ENCODE data around the gene MYO6.
"Not testable (repeated sequence)": the region's sequence is repeated elsewhere in the genome, so short reads cannot be mapped to it uniquely, and the experiment has no call there.

MYO6 gene

DNA sequence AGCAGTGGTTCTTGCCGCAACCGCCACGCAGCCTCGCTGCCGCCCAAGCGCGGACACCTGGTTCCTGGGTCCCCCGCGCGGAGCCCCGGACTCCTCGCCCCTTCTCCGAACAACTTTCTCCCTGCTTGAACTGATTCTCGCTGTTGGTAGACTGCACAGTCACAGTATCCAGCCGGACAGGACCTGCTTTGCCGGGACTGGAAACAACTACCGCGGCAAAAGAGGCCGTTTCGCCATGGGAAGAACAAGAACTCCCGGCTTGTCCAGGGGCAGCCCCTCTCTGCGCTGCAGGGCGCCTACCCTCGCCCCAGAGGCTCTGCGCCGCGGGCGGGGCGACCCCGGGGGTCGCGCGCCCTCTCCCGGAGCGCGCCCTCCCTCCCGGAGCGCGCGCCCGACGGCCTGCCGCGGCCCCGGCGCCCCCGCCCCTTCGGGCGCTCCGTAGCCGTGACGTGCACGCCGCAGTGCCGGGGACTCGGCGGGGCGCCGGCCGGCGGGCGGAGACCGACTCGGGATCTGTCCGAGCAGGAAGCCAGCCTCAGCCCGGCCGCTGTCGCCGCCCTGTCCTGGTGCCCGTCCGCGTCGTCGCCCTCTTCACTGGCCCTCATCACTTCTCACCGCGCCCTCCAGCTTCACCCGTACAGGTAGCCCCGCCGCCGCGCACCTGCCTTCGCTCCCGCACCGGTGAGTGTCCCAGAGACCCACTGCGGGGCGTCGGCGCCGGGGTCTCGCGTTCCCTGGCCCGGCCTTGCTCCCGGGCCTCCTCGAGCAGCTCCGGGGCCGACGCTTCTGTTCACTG is at the start of gene MYO6:
Gene MYO6, plus strand, starts transcription at position 497 of the 796 bp plus-strand sequence. CDS start 68,309 bp downstream, outside the sequence.
- ChIA-PET POLR2A (interaction anchor here (0.5 kb wide), 1 partner anchor 8 kb away, joined by 3 read pairs; no protein-coding TSS in a partner anchor), CTCF (no interaction called here)
- no peak for DNase-seq (ENCODE audit: low read depth, low spot score)
- H3K4me3 ChIP-seq (ENCODE audit: low read depth, low read length) = peak within 1 kb of the TSS; percentile 95
- TF ChIP-seq, protein P1, sequence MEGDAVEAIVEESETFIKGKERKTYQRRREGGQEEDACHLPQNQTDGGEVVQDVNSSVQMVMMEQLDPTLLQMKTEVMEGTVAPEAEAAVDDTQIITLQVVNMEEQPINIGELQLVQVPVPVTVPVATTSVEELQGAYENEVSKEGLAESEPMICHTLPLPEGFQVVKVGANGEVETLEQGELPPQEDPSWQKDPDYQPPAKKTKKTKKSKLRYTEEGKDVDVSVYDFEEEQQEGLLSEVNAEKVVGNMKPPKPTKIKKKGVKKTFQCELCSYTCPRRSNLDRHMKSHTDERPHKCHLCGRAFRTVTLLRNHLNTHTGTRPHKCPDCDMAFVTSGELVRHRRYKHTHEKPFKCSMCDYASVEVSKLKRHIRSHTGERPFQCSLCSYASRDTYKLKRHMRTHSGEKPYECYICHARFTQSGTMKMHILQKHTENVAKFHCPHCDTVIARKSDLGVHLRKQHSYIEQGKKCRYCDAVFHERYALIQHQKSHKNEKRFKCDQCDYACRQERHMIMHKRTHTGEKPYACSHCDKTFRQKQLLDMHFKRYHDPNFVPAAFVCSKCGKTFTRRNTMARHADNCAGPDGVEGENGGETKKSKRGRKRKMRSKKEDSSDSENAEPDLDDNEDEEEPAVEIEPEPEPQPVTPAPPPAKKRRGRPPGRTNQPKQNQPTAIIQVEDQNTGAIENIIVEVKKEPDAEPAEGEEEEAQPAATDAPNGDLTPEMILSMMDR (IDR thresholded peaks at IDR 0.05; ENCODE audit: insufficient read depth, low read length, missing control alignments) = no peak

DNA sequence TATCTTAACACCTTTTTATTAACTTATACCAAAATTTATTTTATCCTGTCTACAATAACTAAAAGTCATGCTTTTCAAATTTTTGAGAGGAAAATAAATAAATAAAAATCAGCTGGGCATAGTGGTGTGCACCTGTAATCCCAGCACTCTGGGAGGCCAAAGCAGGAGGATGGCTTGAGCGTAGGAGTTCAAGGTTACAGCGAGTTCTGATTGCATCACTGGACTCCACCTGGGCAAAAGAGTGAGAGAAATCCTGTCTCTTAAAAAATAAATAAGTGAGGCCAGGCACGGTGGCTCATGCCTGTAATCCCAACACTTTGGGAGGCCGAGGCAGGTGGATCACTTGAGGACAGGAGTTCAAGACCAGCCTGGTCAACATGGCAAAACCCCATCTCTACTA is 40.7 kb upstream of the MYO6 start:
- POLR2A ChIA-PET; H3K4me3 ChIP-seq (ENCODE audit: low read depth, low read length); DNase-seq (ENCODE audit: low read depth, low spot score): not testable (repeated sequence)
- CTCF ChIA-PET = interaction anchor here (1.4 kb wide), 1 partner anchor 12 kb away, joined by 3 read pairs; no protein-coding TSS in a partner anchor

DNA sequence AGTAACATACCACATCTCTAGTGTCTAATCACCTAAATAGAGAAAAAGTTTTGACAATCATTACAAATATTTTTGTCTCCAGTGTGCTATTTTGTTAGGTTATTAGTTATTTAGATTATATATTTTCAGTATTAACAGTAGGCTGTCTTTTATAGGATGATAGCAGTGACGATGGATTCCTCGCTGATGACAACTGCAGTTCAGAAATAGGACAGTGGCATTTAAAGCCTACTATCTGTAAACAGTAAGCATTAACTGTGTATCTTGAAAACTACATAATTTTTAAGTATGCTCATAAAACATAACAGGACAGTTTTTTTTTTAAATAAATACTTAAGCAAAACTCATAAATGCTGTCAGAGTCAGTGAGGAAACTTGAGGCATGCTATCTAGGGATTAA is 37.9 kb upstream of the MYO6 start:
- ChIA-PET CTCF (interaction anchor here (2.5 kb wide), 1 partner anchor 11 kb away, joined by 6 read pairs; no protein-coding TSS in a partner anchor), POLR2A (no interaction called here)
- no peak for DNase-seq (ENCODE audit: low read depth, low spot score)
- TF ChIP-seq, protein P1 (IDR thresholded peaks at IDR 0.05; ENCODE audit: insufficient read depth, low read length, missing control alignments) = no peak
- H3K4me3 ChIP-seq (ENCODE audit: low read depth, low read length) = no peak overlapping the region

DNA sequence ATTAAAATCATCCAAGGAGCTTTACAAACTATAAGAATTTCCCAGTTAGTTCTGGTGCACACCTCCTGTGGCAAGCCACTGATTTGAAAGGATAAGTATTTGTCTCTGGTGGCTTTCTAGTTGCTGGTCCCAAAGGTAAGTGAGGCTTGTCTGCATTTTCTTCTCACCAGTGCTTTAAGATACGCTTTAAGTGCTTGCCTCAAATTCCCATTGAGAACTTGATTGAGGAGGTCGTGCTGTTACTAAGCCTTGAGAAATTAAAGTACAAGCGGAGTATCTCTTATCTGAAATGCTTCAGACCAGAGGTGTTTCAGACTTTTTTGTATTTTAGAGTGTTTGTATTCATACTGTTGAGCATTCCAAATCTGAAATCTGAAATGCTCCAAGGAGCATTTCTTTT is 29.9 kb upstream of the MYO6 start:
- no peak for DNase-seq (ENCODE audit: low read depth, low spot score)
- no peak overlapping the region for H3K4me3 ChIP-seq (ENCODE audit: low read depth, low read length)
- ChIA-PET POLR2A (no interaction called here), CTCF (no interaction called here)
- TF ChIP-seq, protein P1 (IDR thresholded peaks at IDR 0.05; ENCODE audit: insufficient read depth, low read length, missing control alignments) = no peak

DNA sequence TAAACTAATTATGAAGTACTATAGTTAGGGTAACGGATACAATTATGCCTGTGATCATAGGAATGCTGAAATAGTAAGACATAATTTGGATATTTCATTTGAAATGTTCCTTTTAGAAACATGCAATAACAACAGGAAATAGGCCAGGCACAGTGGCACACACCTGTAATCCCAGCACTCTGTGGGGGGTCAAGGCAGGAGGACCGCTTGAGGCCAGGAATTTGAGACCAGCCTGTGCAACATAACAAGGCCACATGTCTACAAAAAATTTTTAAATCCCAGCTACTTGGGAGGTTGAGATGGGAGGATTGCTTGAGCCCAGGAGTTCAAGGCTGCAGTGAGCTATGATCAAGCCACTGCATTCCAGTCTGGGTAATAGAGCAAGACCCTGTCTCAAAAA is 25.7 kb upstream of the MYO6 start:
- no peak for DNase-seq (ENCODE audit: low read depth, low spot score)
- ChIA-PET CTCF (no interaction called here), POLR2A (no interaction called here)
- H3K4me3 ChIP-seq (ENCODE audit: low read depth, low read length) = no peak overlapping the region
- TF ChIP-seq, protein P1 (IDR thresholded peaks at IDR 0.05; ENCODE audit: insufficient read depth, low read length, missing control alignments) = no peak

DNA sequence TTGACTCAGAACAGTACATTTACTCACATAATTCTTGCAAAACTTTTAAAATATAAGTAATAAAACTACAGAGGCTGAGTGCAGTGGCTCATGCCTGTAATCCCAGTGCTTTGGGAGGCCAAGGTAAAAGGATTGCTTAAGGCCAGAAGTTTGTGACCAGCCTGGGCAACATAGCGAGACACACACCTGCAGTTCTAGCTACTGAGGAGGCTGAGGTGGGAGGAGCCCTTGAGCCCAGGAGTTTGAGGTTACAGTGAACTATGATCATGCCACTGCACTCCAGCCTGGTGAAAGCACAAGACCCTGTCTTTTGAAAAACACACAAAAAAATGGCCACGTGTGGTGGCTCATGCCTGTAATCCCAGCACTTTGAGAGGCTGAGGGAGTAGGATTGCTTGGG is 21.8 kb upstream of the MYO6 start:
- ChIA-PET CTCF (interaction anchor here (1.3 kb wide), 1 partner anchor 34 kb away, joined by 4 read pairs; no protein-coding TSS in a partner anchor), POLR2A (no interaction called here)
- TF ChIP-seq, protein P1 (IDR thresholded peaks at IDR 0.05; ENCODE audit: insufficient read depth, low read length, missing control alignments) = no peak
- H3K4me3 ChIP-seq (ENCODE audit: low read depth, low read length) = no peak overlapping the region
- no peak for DNase-seq (ENCODE audit: low read depth, low spot score)

DNA sequence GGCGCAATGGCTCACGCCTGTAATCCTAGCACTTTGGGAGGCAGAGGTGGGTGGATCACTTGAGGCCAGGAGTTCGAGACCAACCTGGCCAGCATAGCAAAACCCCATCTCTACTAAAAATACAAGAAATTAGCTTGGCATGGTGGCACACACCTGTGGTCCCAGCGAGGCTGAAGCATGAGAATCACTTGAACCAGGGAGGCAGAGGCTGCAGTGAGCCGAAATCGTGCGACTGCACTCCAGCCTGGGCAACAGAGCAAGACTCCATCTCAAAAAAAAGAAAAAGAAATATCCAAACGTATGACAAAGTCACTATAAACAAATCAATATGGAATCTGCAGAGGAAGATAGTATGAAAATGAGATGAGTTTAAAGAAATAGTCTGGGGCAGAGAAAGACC is 18.0 kb upstream of the MYO6 start:
- POLR2A ChIA-PET; H3K4me3 ChIP-seq (ENCODE audit: low read depth, low read length); CTCF ChIA-PET; DNase-seq (ENCODE audit: low read depth, low spot score): not testable (repeated sequence)
